GM21528 (cell line): Measurements from ENCODE around the gene RNH1.

ENCODE experiments used
- ATAC-seq: cut with Tn5 transposase; IDR thresholded peaks from one replicate; pipeline ENCODE4 v1.9.1; 2021; ENCODE audit warnings: mild to moderate bottlenecking, moderate library complexity; ENCODE audit not compliant: unreplicated experiment, low FRiP score

RNH1 gene

DNA sequence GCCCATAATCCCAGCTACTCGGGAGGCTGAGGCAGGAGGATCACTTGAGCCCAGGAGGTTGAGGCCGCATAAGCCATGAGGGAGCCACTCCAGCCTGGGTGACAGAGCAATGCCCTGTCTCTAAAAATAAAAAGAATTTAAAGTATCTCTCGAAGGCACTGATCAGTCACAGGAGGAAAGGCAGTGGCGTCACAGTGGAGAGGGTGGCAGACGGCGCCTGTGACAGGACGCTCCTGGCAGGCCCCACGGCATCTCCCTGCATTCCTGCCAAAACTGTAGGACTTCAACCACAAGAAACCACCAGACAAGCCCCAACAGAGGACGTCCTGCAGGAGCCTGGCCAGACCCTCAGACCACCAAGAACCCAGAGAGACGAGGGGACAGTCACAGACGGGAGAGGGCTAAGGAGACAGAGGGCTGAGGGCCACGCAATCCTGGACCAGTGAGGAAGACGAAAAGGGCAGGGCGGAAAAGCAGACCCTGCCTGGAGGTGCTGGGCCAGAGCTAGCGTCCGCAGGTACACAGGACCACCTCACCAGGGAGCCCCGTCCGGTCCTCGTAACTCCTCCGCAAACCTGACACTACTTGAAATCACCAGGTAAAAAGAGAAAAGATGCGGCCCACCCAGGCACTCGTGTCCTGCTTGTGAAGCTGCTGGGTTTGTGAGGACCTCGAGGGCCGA, 5.9 kb downstream of the RNH1 start:
- no peak for ATAC-seq

DNA sequence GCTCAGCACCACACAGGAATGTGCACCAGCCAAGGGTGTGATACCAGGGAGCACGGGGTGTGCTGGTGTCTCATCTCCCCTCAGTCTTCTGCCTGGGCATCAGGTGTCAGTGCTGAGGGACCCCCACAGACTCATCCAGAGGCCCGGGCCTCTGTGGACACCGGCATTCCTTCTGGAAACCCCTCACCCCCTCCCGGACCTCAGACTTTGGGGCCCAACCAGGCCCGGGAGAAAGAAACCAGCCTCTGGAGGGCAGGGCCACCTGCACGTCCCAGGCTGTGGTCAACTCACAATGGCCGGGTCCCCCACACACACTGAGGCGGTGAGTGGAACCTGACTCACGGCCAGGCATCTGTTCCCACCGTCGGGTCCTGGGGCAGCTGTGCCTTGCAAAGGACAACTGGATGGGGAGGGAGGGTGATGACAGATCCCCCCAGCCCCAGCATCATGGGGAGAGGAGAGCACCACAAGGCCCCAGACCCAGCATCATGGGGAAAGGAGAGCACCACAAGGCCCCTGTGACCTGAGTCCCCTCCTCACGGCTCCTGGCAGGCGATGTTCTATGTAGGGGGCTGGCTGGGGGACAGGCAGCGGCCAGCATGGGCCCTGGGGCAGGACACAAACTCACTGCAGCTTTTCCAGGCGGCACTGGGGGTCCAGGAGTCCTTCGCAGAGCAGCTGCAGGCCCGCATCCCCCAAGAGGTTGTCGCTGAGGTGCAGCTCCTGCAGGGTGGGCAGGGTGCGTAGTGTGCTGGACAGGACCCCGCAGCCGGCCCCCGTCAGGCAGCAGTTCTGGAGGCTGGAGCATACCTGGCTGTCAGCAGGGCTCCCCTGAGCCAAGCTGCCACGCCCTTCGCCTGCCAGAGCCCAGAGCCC, 7.6 kb downstream of the RNH1 start:
- ATAC-seq = no peak

DNA sequence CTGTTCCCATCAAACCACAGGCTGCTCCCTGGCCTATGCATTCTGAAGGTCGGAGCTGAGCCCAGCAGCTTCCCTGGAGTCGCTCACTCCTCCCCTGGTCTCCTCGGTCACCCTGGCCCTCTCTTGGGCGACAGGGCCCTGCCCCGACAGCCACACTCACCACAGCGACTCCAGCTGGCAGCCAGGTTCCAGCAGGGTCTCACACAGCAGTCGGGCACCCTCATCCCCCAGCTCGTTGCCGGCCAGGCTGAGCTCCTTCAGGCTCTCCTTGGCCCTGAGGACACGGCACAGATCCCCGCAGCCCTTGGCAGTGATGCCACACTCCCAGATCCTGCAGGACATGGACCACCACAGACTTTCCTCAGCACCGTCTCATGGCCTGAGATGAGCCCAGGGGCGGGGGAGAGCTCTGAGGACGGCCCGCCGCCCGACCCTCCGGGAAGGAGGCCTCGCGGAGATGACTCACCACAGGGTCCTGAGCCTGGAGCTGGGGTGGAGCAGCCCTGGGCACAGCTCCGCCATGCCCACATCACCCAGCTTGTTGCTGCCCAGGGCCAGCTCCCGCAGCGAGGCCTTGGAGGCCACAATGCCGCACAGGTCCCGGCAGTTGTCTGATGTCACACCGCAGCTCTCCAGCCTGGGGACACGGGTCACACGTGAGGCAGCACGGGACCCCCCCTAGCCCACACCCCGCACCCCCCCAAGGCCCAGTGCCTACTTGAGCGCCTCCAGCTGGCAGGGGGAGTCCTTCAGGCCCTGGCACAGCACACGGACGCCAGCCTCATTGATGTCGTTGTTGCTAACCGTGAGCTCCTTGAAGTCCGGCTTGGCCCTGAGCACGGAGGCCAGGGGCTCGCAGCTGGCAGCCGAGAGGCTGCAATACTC, 8.5 kb downstream of the RNH1 start:
- no peak for ATAC-seq

DNA sequence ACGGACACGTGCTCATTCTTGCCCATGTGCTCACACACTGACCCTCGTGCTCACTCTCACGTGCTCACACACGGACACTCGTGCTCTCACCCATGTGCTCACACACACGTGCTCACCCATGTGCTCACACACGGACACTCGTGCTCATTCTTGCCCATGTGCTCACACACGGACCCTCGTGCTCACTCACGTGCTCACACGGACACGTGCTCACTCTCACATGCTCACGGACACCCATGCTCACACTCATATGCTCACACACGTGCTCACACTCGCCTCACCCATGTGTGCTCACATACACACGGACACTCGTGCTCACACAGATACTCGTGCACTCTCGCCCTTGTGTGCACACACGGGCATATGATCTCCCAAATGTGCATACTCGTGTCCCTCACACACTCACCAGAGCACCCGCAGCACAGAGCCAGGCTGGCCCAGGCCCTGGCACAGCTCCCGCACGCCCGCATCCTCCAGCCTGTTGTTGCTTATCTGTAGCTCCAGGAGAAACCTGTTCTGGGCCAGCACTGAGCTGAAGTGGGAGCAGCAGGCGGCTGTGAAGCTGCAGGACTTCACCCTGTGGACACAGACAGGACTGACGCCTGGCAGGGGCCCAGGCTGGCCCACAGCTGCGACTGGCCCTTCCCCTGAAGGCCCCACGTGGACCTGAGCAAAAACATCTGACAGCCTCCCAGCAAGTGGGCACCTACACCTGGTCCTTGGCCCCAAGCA, 9.3 kb downstream of the RNH1 start:
- ATAC-seq = no peak

DNA sequence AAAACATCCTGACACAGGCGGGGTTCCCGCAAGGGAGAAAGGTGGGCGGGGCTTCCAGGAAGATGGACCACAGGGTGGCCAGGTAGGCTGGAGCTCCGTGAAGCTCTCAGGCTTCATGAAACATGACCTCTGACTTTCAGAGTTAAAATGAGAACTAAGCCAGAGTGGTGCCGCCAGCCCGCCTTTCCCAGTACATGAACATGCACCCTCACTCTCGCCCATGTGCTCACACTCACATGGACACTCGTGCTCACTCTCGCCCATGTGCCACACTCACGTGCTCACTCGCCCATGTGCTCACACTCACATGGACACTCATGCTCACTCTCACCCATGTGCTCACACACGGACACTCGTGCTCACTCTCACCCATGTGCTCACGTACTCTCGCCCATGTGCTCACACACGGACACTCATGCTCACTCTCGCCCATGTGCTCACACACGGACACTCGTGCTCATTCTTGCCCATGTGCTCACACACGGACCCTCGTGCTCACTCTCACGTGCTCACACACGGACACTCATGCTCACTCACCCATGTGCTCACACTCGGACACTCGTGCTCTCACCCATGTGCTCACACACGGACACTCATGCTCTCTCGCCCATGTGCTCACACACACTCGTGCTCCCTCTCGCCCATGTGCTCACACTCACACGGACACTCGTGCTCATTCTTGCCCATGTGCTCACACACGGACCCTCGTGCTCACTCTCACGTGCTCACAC, 10.0 kb downstream of the RNH1 start:
- no peak for ATAC-seq

DNA sequence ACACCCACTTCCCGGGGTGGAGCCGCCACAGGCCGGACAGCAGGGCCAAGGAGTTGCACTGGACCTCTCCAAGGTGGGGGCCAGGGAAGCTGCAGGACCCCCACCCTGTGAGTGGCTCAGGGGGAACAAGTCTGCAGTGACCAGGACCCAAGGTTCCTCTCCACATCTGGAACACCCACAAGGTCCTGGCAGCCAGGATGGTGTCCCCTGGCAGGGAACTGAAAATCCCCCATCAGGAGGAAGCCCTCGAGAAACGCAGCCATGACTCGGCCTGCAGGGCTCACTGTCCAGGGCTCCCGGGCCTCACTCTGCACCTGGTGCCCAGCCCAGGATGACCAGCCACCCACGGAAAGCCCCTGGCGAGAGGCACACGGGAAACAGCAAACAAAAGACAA, 11.5 kb downstream of the RNH1 start:
- no peak for ATAC-seq

DNA sequence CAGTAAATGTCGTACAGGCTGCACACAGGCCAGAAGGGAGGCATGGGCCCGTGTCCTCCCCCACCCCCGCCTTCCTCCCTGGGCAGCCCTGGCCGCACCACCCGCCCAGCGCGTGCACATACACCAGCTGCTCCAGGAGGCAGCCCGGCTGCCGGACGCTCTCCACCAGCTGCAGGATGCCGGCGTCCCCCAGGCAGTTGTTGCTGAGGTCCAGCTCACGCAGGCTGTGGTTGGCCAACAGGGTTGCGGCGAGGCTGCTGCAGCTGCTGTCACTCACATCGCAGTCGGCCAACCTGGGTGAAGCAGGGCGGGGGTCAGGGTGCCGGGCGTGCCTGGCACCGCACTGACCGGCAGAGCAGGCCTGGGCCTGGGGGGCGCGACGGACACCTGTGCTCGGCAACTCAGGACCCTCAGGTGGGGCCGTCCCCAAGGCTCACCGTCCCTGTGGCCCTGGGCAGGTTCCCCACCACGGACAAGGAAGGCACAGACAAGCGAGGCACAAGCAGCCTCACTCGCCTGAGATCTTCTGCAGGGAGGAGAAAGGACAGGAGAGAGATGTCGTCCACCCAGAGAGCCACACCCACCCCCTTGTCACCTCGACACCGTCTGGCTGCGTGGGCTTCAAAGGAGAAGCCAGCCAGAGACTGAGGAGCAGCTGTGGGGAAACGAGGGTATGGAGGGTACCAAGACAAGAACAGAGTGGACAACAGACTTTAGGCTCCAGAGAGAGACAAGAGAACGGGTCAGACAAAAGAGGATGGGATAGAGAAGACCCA, 12.1 kb downstream of the RNH1 start:
- ATAC-seq = no peak

DNA sequence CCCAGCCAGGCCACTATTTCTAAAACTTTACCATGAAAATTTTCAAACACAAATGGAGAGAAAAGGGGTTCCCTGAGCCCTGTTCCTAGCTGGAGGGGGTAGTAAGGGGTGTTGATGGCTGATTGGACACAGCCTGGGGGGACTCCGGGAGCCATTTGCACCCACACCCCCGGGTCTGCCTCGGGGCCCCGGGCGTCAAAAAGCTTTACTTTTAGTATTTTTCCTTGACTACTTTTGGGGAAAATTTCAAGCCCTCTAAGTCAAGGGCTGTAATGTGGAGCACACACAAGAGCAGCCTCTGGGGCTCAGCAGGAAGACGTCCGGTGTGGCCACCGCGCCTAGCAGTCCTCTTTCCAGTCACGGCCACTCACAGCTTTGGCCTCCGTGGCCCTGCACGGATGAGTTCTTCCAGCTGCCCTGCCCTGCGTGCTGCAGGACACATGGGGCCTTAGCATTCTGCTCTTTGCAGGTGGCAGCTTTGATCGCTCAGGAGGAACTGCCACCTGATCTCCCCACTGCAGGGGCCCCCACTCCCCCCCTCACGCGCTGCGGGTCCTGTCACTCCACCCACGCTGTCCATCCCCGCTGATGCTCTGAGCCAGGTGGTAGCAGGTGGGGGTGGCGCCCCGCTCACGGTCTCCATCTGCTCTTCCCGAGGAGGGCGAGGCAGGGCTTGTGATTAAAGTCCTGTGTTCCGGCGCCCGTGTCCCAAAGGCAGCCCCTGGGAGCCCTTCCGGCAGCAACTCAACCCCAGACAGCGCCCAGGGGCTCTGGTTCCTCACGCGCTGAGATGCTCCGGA, 14.4 kb downstream of the RNH1 start:
- no peak for ATAC-seq

DNA sequence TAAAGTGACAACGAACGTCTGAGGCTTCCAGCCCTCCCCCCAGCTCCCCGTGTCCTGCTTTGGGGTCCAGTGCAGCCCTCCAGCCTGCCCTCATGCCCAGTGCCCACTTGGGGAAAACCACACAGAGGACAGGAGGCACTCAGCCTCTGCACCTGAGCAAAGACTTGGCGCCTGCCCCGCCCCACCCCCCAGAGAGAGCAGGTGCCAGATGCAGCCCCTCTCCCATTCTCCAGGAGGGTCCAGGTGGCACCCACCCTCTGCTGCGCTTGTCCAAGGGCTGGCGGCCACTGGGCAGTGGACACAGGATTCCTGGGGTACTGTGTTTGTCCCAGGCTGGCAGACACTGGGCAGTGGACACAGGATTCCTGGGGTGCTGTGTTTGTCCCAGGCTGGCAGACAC, 15.7 kb downstream of the RNH1 start:
- no peak for ATAC-seq

DNA sequence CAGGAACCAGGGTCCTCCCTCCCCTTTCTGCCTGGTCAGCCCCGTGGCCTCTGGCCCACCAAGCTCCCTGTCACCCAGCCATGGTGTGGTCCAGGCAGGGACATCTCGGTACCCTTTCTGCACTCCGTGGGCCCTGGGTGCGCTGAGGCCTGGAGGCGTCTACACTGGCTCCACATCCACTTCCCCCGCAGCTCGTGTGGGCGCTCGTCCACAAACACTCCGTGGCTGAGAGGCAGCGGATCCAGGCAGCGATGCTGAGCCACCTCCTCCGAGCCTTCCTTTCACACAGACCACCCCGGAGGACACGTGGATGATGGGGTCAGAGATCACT, 16.1 kb downstream of the RNH1 start:
- ATAC-seq = no peak

DNA sequence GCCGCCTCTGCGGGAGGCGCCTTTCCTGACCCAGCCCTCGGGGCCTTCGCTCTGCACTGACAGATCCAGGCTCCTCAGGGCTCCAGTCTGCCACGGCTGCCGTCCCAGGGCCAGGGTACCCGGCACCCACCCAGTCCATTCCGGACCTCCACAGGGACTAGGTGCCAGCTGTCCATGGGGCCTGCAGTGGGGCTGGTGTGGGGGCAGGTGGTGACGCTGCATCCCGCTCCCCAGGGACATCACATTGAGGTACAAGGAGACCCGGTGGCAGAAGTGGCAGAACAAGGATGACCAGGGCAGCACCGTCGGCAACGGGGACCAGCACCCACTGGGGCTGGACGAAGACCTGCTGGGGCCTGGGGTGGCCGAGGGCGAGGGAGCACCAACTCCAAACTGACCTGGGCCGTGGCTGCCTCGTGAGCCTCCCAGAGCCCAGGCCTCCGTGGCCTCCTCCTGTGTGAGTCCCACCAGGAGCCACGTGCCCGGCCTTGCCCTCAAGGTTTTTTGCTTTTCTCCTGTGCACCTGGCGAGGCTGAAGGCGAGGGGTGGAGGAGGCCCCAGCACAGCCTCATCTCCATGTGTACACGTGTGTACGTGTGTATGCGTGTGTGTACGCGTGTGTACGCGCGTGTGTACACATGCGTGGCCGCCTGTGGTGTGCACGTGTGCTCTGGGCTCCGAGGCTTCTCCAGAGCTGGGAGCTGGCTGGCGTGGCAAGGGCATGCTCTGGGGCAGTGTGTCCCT, 16.7 kb downstream of the RNH1 start:
- ATAC-seq = no peak

DNA sequence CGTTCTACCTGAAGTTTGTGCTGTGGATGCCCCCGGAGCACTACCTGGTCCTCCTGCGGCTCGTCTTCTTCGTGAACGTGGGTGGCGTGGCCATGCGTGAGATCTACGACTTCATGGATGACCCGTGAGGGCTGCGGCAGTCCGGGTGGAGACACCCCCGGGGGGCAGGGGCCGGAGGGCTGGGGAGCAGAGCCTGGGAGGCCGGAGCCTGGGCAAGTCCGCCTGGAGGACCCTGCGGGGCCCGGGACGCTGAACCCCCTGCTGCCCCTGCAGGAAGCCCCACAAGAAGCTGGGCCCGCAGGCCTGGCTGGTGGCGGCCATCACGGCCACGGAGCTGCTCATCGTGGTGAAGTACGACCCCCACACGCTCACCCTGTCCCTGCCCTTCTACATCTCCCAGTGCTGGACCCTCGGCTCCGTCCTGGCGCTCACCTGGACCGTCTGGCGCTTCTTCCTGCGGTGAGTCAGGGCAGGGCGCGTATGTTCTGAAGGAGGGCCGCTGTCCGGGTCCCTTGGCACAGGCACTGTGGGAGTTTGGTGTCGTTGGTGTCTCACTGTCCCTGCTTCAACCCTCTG, 17.3 kb downstream of the RNH1 start:
- no peak for ATAC-seq

DNA sequence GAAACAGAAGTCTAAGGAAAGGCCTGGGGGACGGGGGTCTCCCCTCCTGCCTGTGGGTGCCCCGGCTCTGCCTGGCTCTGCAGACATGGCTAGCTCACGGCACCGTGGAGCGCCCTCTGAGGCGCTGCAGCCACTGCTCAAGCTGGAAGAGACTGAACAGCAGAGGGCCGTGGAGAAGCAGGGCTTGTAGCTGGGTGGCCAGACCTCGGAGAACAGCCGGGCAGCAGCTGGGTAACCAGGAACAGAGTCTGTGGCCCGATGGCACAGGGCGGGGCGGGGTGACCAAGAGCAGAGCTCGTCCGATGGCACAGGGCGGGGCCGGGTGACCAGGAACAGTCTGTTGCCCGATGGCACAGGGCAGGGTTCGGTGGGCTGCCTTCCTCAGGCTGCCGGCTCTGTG, 18.1 kb downstream of the RNH1 start:
- no peak for ATAC-seq

DNA sequence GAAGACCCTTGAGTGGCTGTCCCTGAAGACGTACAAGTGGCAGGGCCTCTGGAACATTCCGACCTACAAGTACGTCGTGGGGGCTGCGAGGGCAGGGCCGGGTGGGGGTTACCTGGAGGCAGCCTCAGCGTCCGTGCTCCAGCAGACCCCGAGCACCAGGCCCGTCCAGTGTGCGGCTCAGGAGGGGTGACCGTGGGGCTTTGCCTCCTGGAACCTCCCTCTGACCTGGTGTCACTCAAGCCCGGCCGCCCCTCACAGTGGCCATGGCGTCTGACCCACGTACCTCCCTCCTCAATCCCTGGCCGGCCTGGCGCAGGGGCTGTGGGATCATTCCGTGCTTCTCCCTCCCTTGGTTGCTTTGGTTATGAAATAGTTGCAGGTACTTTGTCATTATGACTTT, 18.5 kb downstream of the RNH1 start:
- ATAC-seq = no peak

DNA sequence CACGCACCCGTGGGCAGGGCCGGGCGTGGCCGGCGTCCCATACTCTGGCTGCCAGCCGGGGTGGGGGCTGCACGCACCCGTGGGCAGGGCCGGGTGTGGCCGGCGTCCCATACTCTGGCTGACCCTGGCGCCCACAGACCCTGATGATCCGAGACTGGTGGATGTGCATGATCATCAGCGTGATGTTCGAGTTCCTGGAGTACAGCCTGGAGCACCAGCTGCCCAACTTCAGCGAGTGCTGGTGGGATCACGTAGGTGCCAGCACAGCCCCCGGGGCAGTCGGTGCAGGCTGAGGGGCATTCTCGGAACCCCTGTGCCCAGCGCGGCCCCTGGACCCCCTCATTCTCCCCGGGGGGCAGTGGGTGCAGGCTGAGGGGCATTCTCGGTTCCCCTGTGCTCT, 19.0 kb downstream of the RNH1 start:
- ATAC-seq = no peak

DNA sequence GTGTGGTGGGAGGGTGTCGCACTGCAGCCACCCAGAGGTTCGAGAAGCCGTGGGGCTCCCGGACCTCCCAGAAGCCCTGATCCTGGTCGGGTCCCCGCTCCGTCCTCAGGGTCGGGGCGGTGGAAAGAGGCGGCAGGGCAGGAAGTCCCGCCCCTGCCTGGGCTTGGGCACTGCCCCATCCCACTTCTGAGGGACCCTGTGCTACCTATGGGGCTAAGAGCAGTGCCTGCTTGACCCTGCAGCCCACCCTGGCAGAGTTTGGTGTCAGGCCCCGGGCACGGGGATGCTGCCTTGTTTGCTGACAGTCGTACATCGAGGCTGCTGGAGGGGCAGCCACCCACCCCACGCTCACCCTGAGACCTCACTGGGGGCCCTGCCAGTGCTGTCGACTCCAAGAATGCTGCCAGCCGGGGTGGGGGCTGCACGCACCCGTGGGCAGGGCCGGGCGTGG, 19.4 kb downstream of the RNH1 start:
- ATAC-seq = no peak

DNA sequence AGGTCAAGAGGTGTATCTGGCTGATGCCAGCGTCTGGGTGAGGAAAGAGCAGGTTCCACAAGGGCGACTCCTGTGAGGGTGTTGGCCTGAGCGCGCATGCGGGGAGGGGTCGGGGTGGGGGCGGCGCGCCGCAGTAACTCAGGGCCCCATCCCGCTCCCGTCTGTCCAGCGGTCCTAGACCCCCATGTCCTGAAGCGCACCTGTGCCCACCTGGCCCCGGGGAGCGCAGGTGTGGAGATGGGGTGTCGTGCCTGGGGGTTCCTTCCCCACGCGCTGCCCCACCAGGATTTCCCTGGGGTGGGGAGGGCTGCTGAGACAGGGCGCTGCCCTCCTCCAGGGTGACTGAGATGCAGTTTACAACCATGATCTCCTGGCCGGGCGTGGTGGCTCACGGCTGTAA, 20.9 kb downstream of the RNH1 start:
- no peak for ATAC-seq
